Measurements from ENCODE around the gene GRIK3.
"Not testable (repeated sequence)": the region's sequence is repeated elsewhere in the genome, so short reads cannot be mapped to it uniquely, and the experiment has no call there.

Gene GRIK3

DNA sequence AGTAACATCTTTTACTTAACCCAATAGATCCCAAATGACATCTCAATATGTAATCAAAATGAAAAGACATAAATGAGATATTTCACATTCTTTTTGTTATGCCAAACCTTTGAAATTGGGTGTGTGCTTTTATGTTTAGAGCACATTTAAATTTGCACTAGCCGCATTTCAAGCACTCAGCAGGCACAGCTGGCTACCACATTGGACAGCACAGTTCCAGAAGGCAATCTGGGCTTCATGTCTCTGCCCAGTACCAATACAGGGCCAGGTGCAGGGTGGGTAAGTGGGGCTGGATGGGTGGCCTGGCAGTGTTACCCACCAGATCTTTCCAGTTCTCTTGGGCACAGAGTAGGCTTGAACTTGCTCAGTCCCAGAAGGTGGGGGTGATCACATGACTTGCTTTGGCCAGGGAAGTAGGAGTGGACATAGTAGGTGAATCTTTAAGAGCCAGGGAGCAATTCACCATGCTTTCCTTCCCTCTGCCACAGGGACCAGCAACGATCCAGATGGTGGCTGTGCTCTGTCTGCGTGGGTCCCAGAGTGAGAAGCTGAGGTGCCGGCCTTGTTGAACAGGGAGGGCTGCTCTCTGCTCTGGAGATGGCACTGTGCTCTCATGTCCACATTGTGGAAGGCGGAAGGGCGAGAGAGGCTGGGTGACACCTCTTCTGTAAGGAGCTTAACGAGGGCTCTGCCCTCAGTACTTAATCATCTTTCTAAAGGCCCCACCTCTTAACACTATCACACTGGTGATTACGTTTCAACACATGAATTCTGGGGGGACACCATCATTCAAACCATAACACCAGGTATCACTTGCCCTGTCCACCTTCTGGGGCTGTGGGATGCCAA lies 261.4 kb downstream of the GRIK3 start:
- in situ Hi-C loops (cut with HindIII; ENCODE audit: low sequenced_read_pairs), result no loop called here

DNA sequence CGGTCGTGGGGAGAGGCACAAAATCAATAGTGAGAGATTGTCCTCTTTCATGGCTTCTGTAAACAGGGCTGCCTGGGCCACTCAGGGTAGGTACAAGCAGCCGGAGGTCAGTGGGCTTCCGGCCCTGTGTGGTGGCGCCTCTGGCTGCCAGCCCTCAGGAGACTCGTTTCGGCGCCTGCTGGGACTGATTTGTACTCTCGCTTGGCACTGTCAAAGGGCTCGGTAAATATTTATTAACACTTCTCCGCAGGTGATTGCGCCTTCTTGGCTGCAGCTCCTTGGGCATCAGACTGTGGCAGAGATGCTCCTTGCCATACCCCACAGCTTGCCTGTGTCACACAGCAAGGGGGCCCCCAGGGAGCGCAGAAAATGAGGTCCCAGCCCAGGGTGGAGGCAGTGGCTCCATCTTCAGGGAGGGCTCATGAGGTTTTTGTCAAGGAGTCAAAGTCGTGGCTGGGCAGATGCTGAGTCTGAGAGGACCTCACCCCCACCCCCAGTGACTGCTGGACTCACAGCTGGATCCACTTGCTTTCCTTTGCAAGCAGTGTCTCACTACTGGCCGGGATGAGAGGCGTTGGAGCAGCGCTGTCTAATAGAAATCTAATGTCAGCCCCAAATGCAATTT lies 262.5 kb downstream of the GRIK3 start:
- in situ Hi-C loops (cut with HindIII; ENCODE audit: low sequenced_read_pairs), result no loop called here

DNA sequence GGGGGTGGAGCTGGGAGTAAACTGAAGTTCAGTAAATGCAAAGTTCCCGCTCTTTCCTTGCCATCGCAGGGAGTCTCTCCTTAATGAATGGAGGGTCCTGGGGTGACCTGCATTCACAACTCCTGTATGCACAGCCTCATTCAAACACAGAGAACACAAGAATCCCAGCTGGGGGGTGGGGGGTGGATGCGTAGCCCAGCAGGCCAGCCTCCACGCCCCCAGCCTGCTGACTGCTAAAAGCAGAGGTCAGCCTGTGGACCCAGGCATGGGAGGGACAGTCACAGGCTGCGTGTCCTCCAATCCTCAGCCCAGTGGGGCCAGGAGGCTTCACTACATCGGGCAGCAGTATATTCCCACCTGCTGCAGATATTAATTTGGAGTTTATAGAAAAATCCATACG lies 263.1 kb downstream of the GRIK3 start:
- in situ Hi-C loops (cut with HindIII; ENCODE audit: low sequenced_read_pairs), result no loop called here

DNA sequence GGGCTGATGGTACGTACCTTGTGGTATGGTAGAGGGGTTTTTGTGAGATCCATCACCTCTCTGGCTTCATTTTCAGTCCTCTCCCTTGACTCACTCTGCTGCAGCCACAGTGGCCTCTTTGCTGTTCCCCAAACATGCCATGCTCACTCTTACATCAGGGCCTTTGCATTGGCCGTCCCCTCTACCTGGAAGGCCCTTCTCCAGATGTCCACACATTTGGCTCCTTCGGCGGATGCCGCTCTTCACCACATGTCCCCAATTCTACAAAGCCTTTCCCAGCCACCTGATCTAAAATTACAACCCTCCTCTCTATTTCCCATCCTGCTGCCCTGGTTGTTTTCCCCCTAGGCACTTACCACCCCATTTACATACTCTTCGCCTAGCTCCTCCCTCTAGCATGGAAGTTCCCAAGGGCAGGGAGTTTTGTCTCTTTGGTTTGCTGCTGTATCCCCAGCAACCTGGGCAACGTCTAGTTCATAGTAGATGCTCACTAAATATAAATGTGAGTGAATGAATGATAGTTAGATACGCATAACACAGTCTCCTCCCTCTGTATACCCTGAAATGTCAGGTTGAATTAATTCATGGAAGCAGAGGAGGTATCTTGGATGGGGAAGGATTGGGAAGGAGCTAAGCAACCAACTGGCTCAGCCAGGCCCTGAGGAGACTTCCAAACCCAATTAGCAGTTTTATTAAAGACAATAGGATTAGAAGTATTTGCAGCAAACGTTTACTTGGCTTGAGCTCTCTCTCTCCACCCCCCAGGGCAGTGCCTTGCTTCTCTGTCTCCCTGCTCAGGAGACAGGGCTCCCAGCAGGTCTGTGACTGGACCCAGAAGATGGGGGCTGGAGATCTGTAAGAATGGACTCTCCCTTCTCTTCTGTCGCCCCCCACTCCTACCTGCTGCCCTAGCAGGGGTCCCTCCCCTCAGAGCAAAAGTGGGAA lies 264.2 kb downstream of the GRIK3 start:
- in situ Hi-C loops (cut with HindIII; ENCODE audit: low sequenced_read_pairs), result no loop called here

DNA sequence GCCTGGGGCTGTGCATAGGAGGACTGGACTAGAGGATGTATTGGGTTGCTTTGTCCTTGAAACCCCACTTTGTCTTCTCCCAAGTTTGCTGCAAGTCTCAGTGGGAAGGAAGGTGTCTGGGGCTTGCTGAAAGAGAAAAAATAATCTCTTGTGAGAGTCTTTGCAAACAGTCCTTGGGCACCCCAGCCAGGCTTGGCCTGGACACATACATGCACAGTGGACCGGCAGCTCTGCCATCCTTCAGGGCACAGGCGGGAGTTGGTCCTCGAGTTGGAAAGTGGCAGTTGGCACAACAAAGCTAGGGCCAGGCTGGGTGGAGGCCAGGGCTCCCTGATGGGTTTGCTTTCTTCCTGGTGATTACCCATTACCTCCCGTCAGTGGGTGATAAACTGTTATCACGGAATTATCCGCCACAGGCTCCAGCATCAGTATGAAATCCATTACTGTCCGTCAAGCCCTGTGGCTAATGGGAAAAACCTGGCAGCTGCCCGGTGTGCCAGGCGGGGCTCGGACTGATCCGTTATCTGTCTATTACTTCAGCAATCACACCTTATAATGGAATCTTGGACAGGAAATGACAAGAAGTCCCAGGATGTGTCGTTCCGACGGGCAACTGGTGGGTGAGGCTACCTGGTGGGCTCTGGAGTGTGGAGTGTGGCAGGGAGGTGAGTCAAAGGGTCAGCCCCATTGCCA lies 265.7 kb downstream of the GRIK3 start:
- in situ Hi-C loops (cut with HindIII; ENCODE audit: low sequenced_read_pairs), result no loop called here

DNA sequence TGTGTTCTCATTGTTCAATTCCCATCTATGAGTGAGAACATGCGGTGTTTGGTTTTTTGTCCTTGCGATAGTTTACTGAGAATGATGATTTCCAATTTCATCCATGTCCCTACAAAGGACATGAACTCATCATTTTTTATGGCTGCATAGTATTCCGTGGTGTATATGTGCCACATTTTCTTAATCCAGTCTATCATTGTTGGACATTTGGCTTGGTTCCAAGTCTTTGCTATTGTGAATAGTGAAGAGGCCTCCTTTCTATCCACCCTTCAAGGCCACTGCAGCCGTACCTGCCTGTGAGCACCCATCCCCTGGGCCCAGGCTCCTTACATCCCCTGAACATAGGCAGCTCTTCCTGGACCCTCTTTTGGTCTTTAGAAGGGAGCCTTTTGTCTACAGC lies 266.9 kb downstream of the GRIK3 start:
- in situ Hi-C loops (cut with HindIII; ENCODE audit: low sequenced_read_pairs), result not testable (repeated sequence)

DNA sequence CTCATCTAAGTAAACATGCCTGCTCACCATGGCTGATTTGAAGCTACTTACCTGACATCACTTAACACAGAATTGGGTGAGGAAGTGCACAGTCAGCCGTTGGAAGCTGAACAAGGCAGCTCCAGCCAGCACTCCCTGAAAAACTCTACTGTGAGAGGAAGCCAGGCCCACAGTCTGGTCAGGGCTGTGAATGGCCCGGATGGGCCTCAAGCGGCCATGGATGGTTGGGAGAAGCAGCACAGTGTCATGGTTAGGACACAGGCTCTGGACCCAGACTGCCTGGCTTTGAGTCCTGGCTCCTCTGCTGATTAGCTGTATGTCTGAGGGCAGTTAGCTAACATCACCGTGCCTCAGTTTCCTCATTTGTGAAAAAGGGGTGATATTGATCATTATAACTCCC lies 267.8 kb downstream of the GRIK3 start:
- in situ Hi-C loops (cut with HindIII; ENCODE audit: low sequenced_read_pairs), result no loop called here

DNA sequence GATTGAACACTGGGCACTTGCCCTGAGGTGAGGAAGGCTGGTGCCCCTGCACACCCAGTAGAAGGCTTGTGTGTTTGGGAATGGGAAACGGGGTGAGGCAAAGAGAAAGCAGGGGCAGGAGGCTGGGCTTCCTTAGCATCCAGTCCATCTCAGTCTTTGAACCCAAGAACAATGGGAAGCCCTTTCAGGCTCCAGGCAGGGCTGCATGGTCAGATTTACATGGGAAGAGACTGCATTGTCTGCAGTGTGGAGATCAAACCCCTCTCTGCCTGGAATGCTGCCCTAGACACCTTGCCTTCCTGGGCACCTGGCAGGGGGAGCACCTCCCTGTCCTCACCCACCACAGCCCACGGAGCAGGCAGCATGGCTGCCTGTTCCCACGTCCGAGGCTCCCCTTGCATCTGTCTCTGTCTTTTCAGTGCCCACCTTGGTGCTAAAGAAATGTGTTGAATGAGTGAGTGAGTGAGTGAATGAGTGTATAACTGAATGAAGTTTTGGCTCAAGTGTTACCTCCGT lies 268.5 kb downstream of the GRIK3 start:
- in situ Hi-C loops (cut with HindIII; ENCODE audit: low sequenced_read_pairs), result no loop called here

DNA sequence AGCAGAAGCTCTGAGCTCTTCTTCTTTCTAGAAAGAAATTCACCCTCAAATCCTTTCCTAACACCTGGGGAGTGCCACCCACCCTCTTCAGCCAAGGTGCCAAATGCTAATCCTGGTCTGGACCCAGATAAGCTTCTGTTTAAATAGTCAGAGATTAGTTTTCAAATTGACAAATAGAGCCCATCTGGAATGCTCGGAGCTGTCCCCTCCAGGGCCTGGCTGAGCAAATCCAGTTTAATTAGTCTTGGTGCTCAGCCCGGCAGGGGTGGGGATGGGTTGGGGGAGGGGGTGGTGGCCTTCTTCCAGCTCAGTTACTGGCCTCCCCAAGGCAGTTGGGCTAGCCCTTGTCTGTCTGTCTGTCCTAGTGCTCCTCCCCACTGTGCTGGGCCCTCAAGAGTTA lies 269.5 kb downstream of the GRIK3 start:
- in situ Hi-C loops (cut with HindIII; ENCODE audit: low sequenced_read_pairs), result no loop called here

DNA sequence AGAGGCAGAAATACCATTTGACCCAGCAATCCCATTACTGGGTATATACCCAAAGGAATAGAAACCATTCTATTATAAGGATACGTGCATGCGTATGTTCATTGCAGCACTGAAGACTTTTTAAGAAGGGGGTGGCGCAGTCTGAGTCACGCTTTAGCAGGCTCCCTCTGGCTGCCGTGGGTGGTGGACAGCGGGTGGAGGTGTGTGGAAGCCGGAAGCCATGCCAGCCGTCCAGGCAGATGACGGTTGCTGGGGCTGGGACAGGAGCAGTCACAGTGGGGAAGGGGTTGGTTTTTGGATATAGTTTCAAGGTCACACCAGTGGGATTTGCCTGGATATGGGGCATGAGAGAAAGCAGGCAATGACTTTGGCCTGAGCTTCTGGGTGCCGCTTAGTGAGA lies 270.5 kb downstream of the GRIK3 start:
- in situ Hi-C loops (cut with HindIII; ENCODE audit: low sequenced_read_pairs), result no loop called here

DNA sequence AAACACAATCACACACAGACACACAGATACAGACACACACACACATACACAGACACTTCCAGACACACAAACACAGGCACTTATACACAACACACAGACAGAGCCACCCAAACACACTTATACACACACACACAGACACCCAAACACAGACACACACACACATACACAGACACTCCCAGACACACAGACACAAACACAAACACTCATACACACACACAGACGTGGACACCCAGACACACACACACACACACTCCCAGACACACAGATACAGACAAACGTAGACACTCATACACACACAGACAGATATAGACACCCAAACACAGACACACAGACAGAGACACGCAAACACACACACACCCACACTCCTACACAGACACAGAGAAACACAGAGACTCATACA lies 272.1 kb downstream of the GRIK3 start:
- in situ Hi-C loops (cut with HindIII; ENCODE audit: low sequenced_read_pairs), result no loop called here

DNA sequence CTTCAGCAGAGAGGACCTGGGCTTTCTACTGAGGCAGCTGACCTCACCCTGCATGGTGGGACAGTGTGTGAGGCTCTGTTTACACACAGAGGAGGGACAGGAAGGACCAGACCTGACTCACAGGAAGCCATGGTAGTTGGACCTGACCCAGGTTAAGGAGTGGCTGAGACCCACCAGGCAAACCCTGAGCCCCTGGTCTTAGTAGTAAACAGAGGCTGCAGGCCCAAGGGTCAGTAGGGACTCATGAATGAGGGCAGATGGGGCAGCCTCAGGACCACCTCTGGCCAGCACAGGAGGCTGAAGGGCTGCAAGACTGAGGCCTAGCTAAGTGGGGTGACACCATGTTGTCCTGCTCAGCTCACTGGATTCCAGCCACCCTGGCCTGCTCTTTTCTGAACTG lies 273.2 kb downstream of the GRIK3 start:
- in situ Hi-C loops (cut with HindIII; ENCODE audit: low sequenced_read_pairs), result no loop called here

DNA sequence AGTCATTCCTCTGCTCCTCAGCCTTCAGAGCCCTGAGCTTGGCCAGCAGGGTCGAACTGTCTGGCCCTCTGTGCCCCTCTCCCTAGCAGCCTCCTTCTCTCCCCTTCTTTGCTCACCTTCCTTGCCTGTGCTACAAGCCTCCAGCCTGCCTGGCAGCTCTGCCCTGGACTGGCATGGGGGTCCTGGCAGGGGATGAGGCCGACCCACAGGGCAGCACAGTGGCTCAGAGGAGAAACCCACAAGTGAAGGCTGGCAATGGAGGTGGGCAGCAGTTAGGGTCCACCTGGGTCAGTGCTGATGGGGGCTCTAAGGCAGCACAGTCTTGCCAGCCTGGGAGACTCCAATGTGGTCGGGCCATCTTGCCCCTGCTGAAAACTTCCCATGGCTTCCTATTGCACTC lies 274.2 kb downstream of the GRIK3 start:
- in situ Hi-C loops (cut with HindIII; ENCODE audit: low sequenced_read_pairs), result no loop called here

DNA sequence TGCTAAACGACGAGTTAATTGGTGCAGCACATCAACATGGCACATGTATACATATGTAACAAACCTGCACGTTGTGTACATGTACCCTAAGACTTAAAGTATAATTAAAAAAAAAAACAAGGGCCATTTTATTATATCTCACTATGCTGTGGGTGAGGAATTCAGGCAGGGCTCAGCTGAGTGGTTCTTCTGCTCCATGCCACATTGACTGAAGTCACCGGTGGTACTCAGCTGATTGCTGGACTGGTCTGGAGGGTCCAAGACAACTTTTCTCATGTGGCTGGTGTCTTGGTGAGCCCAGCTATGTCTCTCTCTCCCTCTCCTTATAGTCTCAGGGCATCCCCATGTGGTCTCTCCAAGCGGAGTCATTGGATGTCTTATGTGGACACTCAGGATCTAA lies 275.0 kb downstream of the GRIK3 start:
- in situ Hi-C loops (cut with HindIII; ENCODE audit: low sequenced_read_pairs), result no loop called here

DNA sequence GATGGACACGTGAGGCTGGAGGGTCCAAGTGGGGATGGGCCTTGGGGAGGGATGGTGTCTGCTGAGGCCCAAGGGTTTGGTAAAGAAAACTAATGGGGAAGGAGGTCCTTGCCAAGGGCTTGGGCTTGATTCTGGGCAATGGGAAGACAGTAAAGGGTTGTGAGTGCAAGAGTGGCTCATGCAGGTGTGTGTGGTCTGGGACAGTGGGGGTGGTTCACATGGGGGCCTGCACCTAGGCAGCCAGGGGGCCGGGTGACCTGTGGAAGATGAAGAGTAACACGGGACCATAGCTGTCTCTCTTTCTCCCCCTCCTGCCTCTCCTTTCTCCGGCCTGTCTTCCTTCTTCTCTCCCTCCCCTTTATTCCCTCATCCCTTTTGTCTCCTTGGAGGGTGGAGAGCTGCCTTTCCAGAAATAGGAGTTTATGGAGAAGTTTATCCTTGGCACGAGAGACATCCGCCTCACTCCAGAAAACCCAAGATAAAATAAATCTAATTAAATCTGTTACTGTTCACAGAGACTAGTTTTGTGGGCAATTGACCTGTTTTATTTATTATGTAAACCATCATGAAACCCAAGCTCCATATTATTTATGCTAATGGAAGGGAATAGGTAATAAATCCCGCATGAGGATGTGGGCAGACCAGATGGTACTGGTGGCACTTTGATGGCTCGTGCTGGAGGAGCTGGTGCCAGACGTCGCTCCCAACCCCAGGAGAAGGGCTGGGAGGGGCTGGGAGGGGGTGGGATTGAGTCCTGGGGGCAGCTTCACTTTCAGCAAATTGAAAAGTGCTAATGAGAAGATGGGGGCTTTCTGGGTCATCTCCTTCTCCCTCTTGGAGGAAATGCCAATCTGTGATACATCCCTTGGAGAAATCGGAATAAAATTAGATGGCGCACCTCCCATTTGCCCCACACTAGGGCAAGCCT lies 278.7 kb downstream of the GRIK3 start:
- in situ Hi-C loops (cut with HindIII; ENCODE audit: low sequenced_read_pairs), result no loop called here

DNA sequence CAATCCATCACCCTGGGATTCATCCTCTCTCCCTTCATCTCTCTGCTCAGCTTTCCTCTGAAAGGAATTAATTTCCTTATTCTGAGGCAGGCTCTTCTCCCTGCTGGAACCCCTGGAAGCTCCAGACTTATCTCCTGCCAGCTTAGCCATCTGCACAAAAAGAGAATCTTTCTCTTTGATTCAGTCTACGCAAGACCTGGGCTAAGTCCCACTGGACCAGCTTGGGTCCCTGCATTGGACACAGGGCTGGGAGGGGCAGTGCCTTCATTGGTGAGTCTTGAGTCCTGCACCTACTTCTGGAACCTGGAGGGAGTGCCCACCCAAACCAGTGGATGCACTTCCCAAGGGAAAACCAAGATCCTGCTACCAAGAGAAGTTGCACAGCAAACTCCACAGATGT lies 279.9 kb downstream of the GRIK3 start:
- in situ Hi-C loops (cut with HindIII; ENCODE audit: low sequenced_read_pairs), result no loop called here

DNA sequence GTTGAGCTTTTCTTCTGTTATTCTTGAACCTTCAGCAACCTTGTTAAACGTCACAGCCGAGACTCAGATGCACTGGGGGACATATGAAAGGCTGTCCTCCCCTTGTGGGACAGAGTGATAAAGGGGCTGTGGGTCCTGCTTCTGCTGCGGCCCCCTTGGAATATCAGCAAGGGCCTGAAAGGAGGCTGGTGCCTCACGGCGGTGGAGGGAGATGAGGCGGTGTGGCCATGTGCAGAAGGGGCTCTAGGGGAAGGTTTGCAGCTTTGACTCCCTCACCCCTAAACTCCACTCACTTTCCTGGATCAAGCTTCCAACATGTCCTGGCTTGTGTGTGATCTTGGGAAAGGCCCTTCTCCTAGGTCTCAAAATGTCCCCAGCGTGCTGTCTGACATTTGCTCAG lies 280.9 kb downstream of the GRIK3 start:
- in situ Hi-C loops (cut with HindIII; ENCODE audit: low sequenced_read_pairs), result no loop called here

DNA sequence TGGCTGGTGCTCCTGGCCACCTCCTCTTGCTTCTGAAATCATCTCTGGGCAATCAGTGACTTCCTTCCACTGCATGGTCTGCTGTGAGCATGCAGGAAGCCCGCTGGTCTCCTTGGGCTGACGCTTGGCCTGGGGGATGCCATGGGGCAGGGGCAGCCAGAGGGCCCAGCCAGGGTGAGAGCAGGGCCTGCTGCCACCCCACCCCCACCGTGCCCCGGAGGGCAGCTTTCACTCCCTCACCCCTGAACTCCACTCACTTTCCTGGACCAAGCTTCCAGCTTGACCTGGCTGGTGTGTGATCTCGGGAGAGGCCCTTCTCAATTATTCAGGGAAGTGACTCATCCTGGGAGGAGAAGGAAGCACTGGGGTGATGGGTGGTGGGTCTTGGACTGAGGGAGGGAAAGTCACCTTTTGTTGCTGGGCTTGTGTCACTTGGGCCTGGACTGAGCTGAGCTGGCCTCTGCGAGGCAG lies 281.4 kb downstream of the GRIK3 start:
- in situ Hi-C loops (cut with HindIII; ENCODE audit: low sequenced_read_pairs), result no loop called here

DNA sequence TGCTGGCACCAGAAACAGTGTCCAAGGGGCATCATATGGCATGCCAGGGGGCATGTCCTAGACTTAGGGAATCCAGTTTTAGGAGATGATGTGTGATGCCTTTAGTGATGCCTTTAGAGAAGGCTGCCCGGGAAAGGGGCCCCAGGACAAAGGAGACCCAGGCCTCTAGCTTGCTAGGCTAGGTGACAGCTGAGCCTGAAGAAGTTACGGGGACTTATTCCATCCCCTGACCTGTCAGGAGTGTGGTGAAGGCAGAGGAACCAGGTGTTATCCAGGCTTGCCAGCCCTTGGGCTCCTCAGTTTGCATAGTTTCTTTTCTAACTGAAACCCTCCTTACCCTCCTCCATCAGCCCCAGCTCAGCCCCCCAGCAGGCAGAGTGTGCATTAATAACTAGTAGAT lies 281.9 kb downstream of the GRIK3 start:
- in situ Hi-C loops (cut with HindIII; ENCODE audit: low sequenced_read_pairs), result no loop called here

DNA sequence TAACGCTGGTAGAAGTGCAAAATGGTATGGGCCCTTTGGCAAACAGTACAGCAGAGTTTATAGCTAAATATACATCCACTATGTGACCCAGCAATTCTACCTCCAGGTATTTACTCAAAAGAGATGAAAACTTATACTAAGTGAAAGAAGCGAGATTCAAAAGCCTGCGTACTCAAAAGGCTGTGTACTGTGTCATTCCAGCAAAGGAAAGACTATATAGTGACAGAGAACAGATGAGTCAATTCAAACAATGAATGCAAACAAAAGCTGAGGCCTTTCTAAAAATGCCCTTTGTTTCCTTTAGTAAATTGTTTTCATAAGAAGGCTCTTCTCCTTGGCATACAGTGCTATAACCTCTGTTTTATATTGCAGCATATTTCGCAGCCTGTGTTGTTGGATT lies 282.8 kb downstream of the GRIK3 start:
- in situ Hi-C loops (cut with HindIII; ENCODE audit: low sequenced_read_pairs), result no loop called here

Data from DLD1 (cell line).